GM19438 (cell line): Measurements from ENCODE around the gene MMD2.
A peak's percentile ranks its signal among the peaks of the same experiment; 100 is the strongest.
"Not testable (repeated sequence)": the region's sequence is repeated elsewhere in the genome, so short reads cannot be mapped to it uniquely, and the experiment has no call there.

Experiments
- ATAC-seq: cut with Tn5 transposase; IDR thresholded peaks from one replicate; pipeline ENCODE4 v1.9.1; 2021; ENCODE audit warnings: low read depth; ENCODE audit not compliant: unreplicated experiment

MMD2 gene, protein sequence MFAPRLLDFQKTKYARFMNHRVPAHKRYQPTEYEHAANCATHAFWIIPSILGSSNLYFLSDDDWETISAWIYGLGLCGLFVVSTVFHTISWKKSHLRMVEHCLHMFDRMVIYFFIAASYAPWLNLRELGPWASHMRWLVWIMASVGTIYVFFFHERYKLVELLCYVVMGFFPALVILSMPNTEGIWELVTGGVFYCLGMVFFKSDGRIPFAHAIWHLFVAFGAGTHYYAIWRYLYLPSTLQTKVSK

DNA sequence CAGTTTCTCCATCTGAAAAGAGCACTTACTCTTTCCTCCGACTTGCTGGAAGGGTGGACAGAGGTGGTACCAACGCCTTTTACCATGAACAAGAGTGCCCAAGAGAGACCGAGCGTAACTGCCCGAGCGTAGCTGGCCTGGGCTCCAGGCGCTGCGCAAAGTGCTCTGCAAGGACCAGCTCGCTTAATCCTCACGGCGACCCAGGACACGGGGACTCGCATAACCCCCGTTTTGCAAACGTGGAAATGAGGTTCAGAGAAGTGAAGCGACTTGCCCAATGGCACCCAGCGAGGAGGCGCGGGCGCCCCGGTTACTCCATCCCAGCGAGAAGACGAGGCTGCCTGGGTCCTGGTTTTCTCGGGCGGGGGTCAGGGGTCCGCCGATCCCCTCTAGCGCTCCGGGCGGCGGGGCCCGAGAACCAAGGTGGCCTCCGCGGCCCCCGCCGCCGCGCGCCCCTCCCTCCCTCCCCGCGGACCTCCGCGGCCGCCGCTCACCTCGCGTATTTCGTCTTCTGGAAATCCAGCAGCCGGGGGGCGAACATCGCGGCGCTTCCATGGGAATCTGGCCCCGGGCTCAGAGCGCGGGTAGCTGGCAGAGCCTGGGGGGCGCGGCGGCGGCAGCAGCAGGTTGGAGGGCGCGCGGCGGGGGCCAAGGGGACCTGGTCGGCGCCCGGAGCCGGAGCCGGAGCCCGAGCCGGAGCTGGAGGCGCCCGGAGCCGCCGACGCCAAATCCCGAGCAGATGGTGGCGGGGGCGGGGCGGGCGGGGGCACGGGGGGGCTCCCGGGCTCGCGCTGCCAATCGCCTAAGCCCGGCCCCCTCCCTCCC is at the start of gene MMD2:
Gene MMD2 (minus strand): TSS at position 711 of the 825 bp plus-strand sequence. CDS start 170 bp downstream, at position 541.
- ATAC-seq, result no peak

DNA sequence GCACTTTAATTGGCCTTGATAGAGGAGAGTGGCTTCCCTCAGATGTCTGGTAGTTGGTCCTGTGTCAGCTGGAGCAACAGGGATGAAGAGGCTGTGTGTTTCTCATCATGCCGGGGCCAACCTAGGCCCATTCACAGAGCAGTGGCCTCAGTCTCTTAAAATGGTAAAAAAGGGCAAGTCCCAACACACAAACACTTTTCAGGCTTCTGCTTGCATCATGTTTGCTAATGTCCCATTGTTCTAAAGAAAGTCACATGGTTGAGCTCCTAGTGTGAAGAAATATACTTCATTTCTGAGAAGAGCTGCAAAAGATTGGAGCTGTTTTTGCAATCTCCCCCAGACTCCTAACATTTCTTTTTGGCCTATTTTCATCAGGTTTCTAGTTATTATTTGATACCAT is 46.1 kb upstream of the MMD2 start:
- no peak for ATAC-seq

DNA sequence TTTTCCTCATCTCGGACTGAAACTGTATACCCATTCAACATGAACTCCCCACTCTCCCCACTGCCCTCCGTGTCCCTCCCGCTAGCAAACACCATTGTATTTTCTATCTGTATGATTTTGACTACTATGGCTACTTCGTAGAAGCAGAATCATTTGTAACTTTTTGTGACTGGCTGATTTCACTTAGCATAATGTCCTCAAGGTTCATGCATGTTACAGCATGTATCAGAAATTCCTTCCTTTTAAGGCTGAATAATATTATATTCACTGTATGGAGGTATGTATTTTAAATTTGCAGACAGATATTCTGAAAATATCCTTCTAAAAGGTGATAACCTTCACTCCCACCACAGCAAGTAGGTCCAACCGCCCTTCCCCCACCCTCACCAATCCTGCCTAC is 42.9 kb upstream of the MMD2 start:
- ATAC-seq, result no peak

DNA sequence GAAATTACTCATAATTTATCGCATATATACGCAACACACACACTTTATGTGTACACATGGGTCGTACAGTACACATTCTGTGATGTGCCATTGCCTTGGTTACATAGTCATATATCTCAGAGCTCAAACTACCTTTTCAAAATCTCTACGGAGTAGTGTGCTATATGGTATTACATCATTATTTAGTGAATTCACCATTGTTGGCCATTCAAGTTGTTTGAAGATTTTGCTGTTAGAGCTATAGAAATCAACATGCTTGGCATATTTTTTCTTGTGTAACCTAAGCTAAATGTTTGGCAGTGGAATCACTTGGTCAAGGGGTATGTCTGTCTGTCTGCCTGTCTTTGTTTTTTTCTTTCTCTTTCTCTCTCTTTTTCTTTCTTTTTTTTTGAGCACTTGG is 42.0 kb upstream of the MMD2 start:
- ATAC-seq, result no peak

DNA sequence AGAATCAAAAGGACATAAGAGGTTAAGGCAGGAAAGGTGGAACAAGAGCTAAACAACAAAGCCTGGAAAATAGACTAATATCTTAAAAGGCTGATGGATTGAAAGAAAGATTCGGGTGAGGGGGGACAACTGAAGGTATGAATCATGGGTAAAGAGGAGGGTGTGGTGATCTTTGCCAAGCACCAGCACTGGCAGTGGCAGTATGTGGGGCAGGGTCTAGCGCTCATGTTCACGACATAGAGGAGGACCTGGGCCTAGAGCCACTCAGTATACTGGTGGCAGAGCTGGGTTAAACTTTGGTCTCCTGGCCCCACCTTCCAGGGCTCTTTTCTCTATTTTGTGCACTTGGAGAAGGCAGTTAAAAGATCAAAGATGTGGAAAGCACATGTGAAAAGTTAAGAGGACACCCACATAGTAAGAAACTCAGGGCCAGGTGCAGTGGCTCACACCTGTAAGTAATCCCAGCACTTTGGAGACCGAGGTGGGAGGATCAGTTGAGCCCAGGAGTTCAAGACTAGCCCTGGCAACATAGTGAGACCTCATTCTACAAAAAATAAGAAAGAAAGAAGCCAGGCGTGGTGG is 40.5 kb upstream of the MMD2 start:
- ATAC-seq, result no peak

DNA sequence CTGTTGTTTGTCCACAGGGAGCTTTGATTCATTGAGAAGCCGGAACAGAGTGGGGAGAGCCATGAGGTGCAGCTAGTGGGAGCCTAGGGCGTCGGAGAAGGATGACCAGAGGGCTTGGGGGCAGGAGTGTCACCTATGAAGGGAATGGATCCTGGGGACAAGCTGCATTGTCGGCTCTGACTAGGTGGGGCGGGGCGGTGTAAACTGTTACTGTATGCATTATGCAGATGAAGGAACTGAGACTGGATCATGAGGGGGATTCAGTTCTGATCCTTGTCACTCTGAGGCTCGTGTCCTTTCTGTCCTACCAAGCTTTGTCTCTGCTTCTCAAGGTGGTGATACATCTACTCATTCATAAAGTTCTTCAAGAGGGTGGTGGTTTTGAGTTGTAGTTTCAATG is 39.9 kb upstream of the MMD2 start:
- ATAC-seq, result no peak

DNA sequence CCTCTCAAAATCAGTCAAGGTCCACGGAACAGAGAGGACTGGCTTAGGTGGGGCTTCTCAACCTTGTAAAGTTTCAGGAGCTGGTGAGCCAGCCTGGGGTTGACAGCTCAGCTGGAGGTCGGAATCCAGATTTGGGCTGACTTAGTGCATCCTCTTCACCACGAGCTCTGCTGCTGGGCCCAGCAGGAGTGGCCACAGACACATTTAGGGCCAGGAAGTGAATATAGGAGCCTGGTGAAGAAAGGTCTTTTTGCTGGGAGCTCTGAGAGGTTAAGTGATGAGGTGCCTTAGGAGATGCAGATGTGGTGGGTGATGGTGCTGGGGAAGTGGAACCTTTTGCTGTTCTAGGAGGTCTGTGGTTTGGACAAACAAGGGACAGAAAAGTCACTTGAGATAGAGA is 39.3 kb upstream of the MMD2 start:
- ATAC-seq, result no peak

DNA sequence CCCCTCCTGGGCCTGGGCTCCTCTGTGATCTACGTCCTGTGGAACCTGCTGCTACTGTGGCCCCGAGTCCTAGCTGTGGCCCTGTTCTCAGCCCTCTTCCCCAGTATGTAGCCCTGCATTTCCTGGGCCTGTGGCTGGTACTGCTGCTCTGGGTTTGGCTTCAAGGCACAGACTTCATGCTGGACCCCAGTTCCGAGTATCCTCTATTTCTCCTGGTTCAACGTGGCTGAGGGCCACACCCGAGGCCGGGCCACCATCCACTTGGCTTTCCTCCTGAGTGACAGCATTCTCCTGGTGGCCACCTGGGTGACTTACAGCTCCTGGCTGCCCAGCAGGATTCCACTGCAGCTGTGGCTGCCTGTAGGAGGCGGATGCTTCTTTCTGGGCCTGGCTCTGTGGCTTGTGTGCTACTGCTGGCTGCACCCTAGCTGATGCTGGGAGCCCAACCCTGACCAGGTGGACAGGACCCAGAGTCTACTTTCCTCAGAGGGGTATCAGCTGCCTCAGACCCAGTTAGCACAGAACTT is 37.8 kb upstream of the MMD2 start:
- no peak for ATAC-seq

DNA sequence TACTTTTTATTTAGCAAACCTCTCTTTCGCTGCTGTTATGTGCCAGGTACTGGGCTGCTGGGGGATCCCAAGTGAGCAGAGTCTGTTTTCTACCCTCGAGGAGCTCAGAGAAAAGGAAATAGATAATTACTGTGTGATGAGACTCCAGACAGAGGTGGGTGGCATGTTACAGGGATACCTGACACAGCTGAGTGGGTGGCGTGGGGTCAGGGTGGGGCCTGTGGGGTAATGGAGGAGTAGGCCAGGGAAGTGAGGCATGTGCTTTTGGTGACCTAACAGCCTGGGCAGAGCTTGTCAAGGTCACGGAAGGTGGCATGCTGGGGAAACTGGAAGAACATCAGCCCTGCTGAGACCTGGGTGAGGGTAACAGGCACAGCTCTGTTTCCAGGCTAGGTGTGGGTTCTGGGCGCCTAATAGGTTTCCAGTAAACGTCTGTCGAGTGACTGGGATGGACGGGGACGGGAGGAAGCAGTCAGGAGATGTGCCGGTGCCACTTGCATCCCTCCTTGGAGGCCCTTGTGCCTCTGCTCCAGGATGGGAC is 36.5 kb upstream of the MMD2 start:
- ATAC-seq, result no peak

DNA sequence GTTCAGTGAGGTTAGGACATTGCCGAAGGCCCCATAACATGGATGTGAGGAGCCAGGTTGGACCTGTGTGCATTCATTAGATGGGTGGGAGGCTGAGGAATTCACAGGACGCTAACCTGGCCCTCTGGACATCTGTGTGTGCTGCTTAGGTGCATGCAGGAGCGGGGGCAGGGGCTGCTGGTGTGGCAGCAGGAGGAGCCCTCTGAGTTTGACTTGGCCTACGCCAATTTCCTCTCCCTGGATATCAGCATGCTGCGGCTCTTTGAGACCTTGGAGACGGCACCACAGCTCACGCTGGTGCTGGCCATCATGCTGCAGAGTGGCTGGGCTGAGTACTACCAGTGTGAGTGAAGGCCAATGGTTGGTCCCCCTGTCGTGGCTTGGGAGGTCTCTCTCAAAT is 34.5 kb upstream of the MMD2 start:
- ATAC-seq, result no peak

DNA sequence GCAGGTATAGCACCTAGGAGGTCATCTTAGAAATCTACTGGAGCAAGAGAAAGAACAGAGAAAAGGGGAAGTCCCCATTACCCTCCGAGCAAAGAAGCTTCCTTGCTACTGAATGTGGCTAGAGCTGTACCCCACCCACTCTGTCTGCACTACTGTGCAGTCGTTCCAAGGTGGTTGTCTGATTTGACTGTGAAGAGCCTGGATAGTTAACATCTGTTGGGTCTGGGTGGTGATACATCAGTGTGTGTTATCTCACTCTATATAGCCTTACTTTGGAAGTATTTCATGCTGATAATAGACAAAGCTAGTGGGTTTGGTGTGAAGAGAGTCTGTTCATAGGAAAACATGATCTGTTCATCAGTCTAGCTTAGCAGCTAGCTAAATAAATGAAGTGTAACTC is 23.8 kb upstream of the MMD2 start:
- ATAC-seq, result not testable (repeated sequence)

DNA sequence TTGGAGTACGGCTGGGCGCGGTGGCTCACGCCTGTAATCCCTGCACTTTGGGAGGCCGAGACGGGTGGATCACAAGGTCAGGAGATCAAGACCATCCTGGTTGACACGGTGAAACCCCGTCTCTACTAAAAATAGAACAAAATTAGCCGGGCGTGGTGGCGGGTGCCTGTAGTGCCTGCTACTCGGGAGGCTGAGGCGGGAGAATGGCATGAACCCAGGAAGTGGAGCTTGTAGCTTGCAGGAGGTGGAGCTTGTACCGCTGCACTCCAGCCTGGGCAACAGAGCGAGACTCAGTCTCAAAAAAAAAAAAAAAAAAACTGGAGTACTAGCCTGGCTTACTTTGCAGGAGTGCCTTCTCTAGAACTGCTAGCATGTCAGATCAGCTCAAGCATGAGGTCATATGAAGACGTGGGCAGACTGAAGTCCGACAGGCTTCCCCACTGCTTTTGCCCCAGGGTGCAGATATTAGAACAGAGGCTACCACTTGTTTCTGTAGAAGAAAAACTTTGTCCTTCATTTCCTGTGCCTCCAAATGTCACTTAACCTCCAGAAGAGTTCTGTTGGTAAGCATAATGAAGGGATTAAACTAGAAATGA is 22.4 kb upstream of the MMD2 start:
- not testable (repeated sequence) for ATAC-seq

DNA sequence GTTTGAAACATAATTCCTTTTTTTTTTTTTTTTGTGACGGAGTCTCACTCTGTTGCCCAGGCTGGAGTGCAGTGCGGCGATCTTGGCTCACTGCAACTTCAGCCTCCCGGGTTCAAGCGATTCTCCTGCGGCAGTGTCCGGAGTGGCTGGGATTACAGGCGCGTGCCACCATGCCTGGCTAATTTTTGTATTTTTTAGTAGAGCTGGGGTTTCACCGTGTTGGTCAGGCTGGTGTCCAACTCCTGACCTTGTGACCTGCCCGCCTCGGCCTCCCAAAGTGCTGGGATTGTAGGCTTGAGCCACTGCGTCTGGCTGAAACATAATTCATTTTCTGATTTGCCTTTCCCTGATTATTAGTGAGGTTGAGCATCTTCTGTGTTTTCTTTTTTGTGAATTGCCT is 16.6 kb upstream of the MMD2 start:
- not testable (repeated sequence) for ATAC-seq

DNA sequence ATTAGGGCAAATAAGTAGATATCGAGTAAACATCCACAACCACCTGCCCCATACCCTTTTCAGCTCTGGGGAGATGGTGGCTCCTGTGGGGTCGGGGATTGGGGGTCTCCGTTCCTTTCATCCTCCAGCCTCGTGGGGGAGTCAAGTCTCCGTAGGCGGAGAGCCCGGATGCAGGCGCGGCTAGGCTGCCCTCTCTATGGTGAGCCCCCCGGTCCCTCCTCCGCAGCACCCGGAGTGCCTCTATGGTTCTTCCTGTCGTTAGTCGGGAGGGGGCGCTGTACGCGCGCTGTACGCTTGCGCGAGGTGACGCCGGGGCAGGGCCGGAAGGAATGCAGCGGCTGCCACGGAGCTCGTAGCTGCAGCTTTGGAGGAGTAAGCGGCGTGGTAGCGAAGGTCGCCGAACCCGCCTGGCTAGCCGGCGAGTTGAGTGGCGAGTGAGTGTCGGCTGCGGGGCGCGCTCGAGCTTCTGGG is 14.8 kb upstream of the MMD2 start:
- peak; percentile 88 for ATAC-seq

DNA sequence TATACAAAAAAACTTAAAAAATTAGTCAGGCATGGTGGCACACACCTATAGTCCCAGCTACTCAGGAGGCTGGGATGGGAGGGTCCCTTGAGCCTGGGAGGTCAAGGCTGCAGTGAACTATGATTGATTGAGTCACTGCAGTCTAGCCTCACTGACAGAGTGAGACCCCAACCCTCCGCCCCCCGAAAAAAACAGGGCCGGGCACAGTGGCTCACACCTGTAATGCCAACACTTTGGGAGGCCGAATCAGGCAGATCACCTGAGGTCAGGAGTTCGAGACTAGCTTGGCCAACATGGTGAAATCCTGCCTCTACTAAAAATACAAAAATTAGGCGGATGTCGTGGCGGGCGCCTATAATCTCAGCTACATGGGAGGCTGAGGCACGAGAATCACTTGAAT is 13.5 kb upstream of the MMD2 start:
- not testable (repeated sequence) for ATAC-seq

DNA sequence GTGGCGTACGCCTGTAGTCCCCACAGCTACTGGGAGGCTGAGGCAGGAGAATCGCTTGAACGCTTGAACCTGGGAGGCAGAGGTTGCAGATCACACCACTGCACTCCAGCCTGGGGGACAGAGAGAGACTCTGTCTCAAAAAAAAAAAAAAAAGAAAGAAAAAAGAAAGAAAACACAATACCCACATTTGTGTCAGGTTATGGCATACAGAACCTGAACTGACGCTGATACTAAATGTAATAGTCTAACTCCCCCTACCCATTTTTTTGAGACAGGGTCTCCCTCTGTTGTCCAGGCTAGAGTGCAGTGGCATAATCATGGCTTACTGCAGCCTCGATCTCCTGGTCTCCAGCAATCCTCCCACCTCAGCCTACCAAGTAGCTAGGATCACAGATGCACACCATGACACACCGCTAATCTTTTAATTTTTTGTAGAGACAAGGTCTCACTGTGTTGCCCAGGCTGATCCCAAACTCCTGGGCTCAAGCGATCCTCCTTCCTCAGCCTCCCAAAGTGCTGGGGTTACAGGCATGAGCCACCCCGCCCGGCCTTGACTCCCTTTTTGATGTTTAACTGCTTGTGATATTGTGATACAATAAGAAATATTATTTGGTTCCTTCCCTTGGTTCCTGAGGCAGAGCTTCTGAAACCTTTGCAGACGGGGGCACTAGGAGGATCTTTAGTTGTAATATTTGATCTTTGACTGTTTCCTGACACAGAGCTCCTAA is 6.5 kb upstream of the MMD2 start:
- ATAC-seq, result no peak

DNA sequence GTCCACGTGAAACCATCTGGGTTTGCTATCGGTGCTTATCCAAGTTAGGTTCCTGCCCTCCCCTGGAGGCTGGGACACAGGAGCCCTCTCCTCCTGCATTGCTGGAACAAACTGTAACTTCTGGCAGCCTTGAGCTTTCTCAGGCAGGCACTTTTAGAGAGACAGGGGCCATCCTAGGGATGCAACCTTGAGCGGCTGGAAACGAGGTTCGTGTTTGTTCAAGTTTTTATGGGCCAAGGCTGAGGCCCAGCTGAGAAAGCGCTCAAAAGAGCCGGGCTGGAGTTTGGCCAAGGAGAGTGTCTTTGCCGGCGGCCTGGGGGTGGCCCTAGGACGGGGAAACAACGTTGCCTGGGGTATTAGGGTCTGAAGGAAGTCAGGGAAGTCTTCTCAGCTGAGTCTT is 5.5 kb upstream of the MMD2 start:
- ATAC-seq, result no peak

DNA sequence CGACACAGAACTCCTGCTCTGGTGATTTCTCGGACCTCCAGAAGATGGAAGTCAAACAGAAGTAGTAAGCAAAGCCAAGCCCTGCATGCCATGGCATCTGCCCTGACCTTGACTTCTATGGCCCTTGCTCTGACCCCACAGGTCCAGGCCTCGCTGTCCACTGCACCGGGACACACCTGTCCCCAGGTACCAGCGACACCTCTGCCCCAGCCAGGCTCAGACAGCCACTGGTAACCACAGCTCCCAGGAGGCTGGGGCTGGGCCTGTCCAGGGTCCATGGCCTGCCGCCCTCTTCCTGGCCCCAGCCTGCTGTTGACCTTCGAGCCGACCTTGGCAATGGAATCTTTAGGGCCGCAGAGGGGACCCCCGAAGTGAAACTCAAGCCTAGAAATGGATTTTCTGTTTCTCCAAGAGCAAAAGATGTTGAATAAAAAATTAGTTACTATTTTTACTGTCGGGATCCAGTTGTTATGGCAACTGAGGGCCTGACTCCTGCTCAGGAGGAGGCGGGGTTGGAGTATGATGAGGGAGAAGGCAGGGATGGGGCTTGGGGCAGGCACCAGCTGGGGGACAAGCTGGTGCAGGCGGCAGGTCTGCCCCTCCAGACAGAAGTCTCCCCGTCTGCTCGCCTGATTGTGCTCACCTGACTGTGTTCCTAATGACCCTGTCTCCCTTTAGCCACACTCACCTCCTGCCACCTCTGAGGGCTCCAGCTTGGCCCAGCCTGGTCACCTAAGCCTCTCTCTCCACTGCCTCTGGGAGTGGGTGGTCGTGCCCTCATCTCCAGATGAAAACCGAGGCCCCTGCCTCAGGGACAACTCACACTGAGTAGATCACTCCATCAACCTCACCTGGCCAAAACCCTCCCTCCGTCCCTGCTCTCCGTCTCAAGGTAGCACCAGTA is 4.1 kb upstream of the MMD2 start:
- no peak for ATAC-seq

DNA sequence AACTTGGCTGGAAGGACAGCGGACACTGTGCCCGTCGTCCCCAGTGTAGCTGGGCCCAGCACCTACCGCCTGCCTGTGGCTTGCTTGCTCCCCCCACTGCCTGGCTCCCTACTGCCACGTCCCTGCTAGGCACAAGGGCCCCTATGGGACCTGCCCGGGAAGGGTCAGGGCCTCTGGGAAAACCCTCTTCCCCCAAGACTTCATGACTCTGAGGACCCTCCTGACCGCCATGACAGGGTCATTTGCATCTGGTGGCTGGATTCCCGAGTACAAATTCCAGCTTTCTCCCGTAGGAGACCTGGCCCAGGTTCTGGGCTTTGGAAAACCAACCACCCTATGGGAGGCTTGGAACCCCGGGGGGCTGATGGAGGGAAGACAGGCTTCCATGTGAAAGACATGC is 1.4 kb upstream of the MMD2 start:
- no peak for ATAC-seq
